ENCODE data around the gene ILK. TPM values are rescaled to one million over a fixed set of nuclear protein-coding genes. Genes with fewer than 3 reads are reported as not detected.

ILK gene
- total RNA-seq, 2 donors from 2014 or later, result 115 to 157 TPM

GRCh38 chr11:6650980-6651379 is 47.4 kb downstream of the ILK start:
- no peak overlapping the region for H3K4me3 ChIP-seq
- peaks cover 3% of the 10 kb centered on the region for H3K4me1 ChIP-seq
- peaks cover 3% of the 10 kb centered on the region for H3K27me3 ChIP-seq
- no peaks in the 10 kb centered on the region for H3K36me3 ChIP-seq
- no peaks in the 10 kb centered on the region for H3K9me3 ChIP-seq
- no peak overlapping the region for H3K9ac ChIP-seq (ENCODE audit: low read depth in 2 of 2, low read length in 2 of 2)
- DNase-seq, result no peak
- intact Hi-C loops (cut with DNase I), result no loop called here
- TF ChIP-seq CTCF (IDR thresholded peaks at IDR 0.05), result no peak
- no peak overlapping the region for H3K27ac ChIP-seq

DNA sequence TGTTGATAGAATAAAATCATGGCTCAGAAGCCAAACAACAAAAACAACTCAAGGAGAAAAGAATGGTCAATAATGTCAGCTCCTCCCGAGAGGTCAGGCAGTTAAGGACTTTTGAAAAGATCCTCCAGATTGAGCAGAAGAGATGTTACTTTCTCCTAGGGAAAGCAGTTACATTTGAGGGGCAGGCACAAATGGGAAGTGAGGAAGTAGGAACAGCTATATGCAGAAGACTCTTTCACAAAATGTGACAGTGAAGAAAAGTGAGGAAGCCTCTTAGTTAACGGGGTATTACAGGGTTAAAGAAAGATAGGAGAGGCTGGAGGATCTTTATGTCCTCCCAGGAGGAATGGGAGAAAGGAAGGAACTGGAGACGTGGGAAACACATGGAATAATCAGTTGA is 48.6 kb downstream of the ILK start:
- no peak for DNase-seq
- Histone ChIP-seq H3K4me1 (peaks cover 2% of the 10 kb centered on the region), H3K36me3 (no peaks in the 10 kb centered on the region), H3K9ac (ENCODE audit: low read depth in 2 of 2, low read length in 2 of 2) (no peak overlapping the region), H3K9me3 (no peaks in the 10 kb centered on the region), H3K27ac (no peak overlapping the region), H3K4me3 (no peak overlapping the region), H3K27me3 (peaks cover 3% of the 10 kb centered on the region)
- intact Hi-C loops (cut with DNase I), result no loop called here
- TF ChIP-seq CTCF (IDR thresholded peaks at IDR 0.05), result no peak

DNA sequence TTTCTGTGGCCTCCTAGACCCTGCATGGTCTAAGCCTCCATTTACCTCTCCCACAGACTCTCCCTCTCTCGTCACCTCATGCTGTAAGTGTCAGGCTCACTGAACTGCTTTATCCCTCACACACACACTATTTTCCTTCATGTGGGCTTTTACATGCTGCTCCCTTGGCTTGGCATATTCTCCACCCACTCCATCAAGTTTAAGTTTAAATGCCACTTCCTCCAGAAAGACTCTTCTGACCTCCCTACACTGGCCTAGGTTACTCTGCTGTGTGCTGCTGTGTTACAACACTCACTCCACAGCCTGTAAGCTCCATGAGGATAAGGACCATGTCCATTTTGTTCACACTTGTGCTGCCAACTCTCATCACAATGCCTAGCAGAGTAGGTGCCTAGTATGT is 49.5 kb downstream of the ILK start:
- H3K27me3 ChIP-seq, result peaks cover 3% of the 10 kb centered on the region

GRCh38 chr11:6653656-6654055 is 50.1 kb downstream of the ILK start:
- intact Hi-C loops (cut with DNase I), result no loop called here
- Histone ChIP-seq H3K9me3 (no peaks in the 10 kb centered on the region), H3K9ac (ENCODE audit: low read depth in 2 of 2, low read length in 2 of 2) (no peak overlapping the region), H3K4me1 (no peaks in the 10 kb centered on the region), H3K27me3 (peaks cover 3% of the 10 kb centered on the region), H3K27ac (no peak overlapping the region), H3K4me3 (no peak overlapping the region), H3K36me3 (no peaks in the 10 kb centered on the region)
- no peak for TF ChIP-seq CTCF (IDR thresholded peaks at IDR 0.05)
- no peak for DNase-seq

More for the DNA sequence above, 49.5 kb downstream of the ILK start:
- Histone ChIP-seq H3K9ac (ENCODE audit: low read depth in 2 of 2, low read length in 2 of 2) (no peak overlapping the region), H3K36me3 (no peaks in the 10 kb centered on the region), H3K27ac (no peak overlapping the region), H3K4me3 (no peak overlapping the region), H3K9me3 (no peaks in the 10 kb centered on the region), H3K4me1 (no peaks in the 10 kb centered on the region)
- no peak for TF ChIP-seq CTCF (IDR thresholded peaks at IDR 0.05)
- no peak for DNase-seq
- intact Hi-C loops (cut with DNase I), result no loop called here

DNA sequence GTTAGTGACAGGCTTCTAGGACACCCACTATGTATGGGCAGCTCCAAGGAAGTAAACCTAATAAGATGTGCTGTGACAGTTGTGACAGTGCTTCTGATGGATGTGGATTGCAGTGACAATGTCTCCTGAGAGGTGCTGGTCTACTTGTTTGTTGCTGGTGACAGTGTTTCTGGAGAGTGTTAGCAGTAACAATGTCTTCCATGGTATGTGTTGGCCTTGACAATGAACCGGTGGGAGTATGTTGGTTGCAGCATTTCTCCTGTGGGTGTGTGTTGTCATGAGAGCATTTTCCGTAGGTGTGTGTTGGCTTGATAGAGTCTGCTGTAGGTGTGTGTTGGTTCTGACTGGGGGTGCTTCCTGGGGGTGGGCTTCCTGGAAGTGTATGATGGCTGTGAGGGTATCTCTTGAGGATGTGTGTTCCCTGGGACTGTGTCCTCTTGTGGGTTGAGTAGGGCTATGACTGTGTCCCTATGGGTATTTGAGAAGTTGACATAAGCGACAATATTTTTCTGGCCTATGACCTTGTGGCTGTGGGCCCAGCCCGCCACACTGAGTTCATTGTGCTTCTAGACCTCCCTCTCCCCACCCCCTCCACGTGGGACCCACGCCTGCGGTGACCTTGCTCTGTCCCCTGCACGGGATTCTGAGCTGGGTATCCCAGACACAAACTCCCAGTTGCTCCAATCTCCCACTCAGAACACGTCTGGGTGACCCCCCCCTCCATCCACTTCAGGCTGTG is 50.9 kb downstream of the ILK start:
- TF ChIP-seq CTCF (IDR thresholded peaks at IDR 0.05), result no peak
- Histone ChIP-seq H3K4me3 (peak overlapping the region; percentile 24), H3K36me3 (no peaks in the 10 kb centered on the region), H3K9me3 (no peaks in the 10 kb centered on the region), H3K4me1 (no peaks in the 10 kb centered on the region), H3K27ac (no peak overlapping the region), H3K9ac (ENCODE audit: low read depth in 2 of 2, low read length in 2 of 2) (peak overlapping the region in 1 of 2 donors; percentile 5), H3K27me3 (peaks cover 3% of the 10 kb centered on the region)
- DNase-seq, result no peak
- intact Hi-C loops (cut with DNase I), result no loop called here
